PFSK-1 (cell line): Measurements from ENCODE around the gene CXCL14.

Experiments used
- FOXP2 ChIP-seq: optimal IDR thresholded peaks from 2 replicates; pipeline ENCODE3; 2011; ENCODE audit warnings: borderline replicate concordance, control low read depth, inconsistent platforms; ENCODE audit not compliant: insufficient read depth; ENCODE audit errors: extremely low read length, extremely low read depth
- POLR2AphosphoS5 ChIP-seq: IDR thresholded peaks from 2 replicates; pipeline ENCODE4 v1.6.1; 2012; ENCODE audit warnings: low read depth, mild to moderate bottlenecking, control low read depth, low read length, moderate library complexity
- SIN3A ChIP-seq: IDR thresholded peaks from 2 replicates; pipeline ENCODE4 v1.6.1; 2012; ENCODE audit warnings: mild to moderate bottlenecking, low read length, moderate library complexity, borderline replicate concordance; ENCODE audit not compliant: insufficient read depth
- TAF1 ChIP-seq: IDR thresholded peaks from 2 replicates; pipeline ENCODE4 v1.6.1; 2012; ENCODE audit warnings: low read length, control low read depth, borderline replicate concordance; ENCODE audit not compliant: insufficient read depth
- TF ChIP-seq, protein P1 (sequence below), 2 experiments: IDR thresholded peaks; 2 replicates each; pipeline versions ENCODE4 v1.6.1 to v1.8.0; 2011 to 2012; ENCODE audit warnings: low read depth in 2 of 2, low read length in 2 of 2, control low read depth in 1 of 2, inconsistent platforms in 1 of 2, mild to moderate bottlenecking in 1 of 2, moderate library complexity in 1 of 2; ENCODE audit not compliant: insufficient read depth in 1 of 2

Gene CXCL14

DNA sequence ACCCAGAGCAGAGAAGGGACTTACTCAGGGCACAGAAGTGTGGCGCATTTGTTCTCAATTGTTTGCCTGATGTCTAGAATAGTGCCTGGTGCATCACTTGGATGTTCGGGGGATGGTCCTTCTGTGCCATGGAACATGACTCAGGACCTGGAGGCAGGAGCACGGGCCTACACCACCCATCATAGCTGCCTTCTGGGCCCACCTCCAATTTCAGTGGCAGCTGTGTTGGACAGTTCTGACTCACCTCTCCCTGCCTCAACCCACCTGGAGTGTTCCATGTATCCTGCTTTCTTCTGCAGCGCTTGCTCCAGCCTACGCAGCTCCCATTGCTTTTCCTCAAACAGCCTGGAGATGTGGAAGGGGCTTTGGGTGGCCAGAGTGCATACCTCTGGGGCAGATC, 12.5 kb upstream of the CXCL14 start:
- TF ChIP-seq SIN3A (no peak), FOXP2 (no peak), TAF1 (no peak), POLR2AphosphoS5 (no peak)
- TF ChIP-seq, protein P1, sequence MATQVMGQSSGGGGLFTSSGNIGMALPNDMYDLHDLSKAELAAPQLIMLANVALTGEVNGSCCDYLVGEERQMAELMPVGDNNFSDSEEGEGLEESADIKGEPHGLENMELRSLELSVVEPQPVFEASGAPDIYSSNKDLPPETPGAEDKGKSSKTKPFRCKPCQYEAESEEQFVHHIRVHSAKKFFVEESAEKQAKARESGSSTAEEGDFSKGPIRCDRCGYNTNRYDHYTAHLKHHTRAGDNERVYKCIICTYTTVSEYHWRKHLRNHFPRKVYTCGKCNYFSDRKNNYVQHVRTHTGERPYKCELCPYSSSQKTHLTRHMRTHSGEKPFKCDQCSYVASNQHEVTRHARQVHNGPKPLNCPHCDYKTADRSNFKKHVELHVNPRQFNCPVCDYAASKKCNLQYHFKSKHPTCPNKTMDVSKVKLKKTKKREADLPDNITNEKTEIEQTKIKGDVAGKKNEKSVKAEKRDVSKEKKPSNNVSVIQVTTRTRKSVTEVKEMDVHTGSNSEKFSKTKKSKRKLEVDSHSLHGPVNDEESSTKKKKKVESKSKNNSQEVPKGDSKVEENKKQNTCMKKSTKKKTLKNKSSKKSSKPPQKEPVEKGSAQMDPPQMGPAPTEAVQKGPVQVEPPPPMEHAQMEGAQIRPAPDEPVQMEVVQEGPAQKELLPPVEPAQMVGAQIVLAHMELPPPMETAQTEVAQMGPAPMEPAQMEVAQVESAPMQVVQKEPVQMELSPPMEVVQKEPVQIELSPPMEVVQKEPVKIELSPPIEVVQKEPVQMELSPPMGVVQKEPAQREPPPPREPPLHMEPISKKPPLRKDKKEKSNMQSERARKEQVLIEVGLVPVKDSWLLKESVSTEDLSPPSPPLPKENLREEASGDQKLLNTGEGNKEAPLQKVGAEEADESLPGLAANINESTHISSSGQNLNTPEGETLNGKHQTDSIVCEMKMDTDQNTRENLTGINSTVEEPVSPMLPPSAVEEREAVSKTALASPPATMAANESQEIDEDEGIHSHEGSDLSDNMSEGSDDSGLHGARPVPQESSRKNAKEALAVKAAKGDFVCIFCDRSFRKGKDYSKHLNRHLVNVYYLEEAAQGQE (IDR thresholded peaks at IDR 0.05; ENCODE audit: insufficient read depth in 1 of 2, low read depth in 2 of 2, low read length in 2 of 2), result no peak

DNA sequence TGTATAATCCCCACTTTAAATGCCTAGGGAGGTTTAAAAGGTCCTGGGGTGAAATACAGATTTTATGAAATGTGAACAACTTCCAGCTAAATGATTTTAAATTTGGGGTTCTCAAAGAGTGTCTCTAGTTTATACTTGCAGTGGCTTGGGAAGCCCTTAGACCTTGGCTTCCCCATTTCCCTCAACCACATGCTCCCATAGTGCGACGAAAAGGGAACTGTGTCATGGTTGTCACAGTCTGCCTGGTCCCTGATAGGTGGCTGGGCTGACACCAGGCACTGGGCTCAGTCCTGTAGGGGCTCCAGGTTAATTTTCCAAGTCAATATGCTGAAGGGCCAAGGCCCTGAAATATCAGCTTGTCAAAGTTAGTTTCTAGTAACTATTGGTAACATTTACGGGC, 10.4 kb upstream of the CXCL14 start:
- TF ChIP-seq, protein P1 (IDR thresholded peaks at IDR 0.05; ENCODE audit: insufficient read depth in 1 of 2, low read depth in 2 of 2, low read length in 2 of 2), result no peak
- TF ChIP-seq POLR2AphosphoS5 (no peak), TAF1 (no peak)

DNA sequence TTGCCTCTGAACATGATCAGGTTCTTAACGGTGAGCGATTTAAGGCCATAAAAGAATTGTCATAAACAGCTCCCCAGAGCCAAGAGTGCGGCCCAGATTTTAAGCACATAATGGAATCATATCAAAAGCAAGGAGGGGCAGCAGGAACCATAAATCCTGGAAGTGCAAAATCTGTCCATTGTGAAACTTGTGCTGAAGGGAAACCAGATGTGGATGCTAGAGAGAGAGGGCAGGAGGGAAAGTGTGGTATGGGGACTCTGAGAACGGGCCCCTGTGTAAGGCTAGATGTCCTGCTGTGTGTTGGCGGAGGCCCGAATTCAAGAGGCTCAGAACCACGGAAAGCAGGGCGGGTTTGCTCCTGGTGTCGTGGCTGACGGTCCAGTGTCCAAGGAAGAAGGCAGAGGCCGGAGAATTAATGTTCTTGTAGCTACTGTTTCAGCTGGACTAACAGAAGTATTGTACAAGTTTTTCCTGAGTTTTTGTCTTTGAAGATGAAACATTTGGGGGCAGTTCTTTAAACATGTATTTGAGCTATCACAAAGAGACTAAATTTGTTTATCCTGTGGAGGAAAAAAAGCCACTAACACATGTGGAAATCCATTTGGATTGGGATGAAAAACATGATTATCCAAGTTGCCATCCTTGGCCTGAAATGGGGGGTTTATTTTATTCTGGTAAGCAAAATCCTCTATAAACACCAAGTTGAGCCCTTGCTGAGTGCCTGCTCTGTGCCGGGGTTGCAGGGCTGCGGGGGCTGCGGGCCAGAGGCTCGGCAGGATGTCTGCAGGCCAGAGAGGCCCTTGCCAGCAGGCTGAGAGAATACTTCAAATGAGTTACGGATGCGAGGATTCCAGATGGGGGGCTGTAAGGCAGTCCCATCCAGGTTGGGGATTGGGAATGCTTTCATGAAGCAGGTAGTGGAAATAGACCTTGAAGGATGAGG, 9.2 kb upstream of the CXCL14 start:
- TF ChIP-seq TAF1 (no peak), FOXP2 (no peak), SIN3A (no peak), POLR2AphosphoS5 (no peak)
- TF ChIP-seq, protein P1 (IDR thresholded peaks at IDR 0.05; ENCODE audit: insufficient read depth in 1 of 2, low read depth in 2 of 2, low read length in 2 of 2), result no peak

DNA sequence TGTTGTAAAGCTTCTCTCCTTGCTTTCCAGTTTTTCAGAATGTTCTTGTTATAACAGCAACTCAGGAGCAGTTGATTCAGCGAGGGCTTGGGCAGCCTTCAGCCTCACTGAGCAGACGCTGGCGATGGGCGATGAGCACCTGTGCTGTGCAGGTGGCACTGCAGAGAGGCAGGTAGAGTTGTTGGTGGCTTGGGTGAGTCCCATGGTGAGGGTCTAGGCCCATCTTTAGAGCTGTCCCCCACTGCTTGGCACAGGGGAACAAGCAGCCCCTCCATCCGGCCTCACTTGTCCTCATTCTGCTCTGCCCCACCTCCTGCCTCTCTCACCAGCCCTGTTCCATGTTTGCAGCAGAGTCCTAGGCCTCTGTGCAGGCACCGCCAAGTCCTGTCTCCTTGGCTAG, 6.1 kb upstream of the CXCL14 start:
- TF ChIP-seq, protein P1 (IDR thresholded peaks at IDR 0.05; ENCODE audit: insufficient read depth in 1 of 2, low read depth in 2 of 2, low read length in 2 of 2), result no peak

- TF ChIP-seq SIN3A (no peak), FOXP2 (no peak), POLR2AphosphoS5 (no peak), TAF1 (no peak)
- TF ChIP-seq, protein P1 (IDR thresholded peaks at IDR 0.05; ENCODE audit: insufficient read depth in 1 of 2, low read depth in 2 of 2, low read length in 2 of 2), result no peak
Observed at GRCh38 chr5:135584276-135584675, 5.5 kb upstream of the CXCL14 start.
